ENCODE results near the gene TUSC1. TPM values are rescaled to one million over a fixed set of nuclear protein-coding genes. Genes with fewer than 3 reads are reported as not detected.
A peak's percentile ranks its signal among the peaks of the same experiment; 100 is the strongest.

The TUSC1 gene
- total RNA-seq (1 to 10 TPM; 5.4 to 8.3 (median 5.9) TPM), polyA plus RNA-seq (10 to 100 TPM in 1 of 3 donors, 1 to 10 TPM in 2; 7.0 to 12.4 (median 7.1) TPM)
- long read RNA-seq, donor 1, transcript TUSC1-201 (1 exons, 2,052 nt) = major isoform, 12 of 12 reads
- long read RNA-seq, donor 1, partial matches to known transcripts = 0 of 12 reads
- long read RNA-seq, donor 1, other reads (novel, unspliced or antisense) = 0 of 12 reads
- long read RNA-seq, donor 2, transcript TUSC1-201 (1 exons, 2,052 nt) = major isoform, 29 of 29 reads
- long read RNA-seq, donor 2, partial matches to known transcripts = 0 of 29 reads
- long read RNA-seq, donor 2, other reads (novel, unspliced or antisense) = 0 of 29 reads

DNA sequence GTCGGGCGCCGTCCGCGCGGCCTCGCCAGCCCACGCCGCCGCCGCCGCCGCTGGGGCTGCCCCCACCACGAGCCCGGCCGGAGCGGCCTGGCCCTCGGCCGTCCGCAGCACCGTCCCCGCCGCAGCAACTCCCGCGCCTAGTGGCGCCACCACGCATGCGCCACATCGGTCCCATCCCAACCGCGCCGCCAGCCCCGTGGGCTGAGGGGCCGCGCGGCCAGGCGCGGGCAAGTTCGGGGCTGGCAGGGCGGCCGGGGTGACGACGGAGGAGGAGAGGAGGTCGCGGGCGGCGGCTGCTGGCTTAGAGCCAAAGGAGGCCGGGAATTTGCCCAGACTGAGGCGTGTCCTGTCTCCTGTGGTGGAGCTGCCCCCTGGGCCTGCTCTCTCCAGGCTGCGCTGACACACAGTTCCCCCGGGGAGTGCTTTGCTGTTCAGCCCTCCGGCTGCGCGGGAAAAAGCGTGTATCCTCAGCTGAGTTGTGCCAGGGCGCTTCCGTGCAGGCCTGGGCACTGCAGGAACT, at the start of gene TUSC1:
TUSC1 (minus strand) TSS at position 298 of the 520 bp plus-strand sequence; CDS start at position 166, 132 bp downstream.
- TF ChIP-seq, protein P1, sequence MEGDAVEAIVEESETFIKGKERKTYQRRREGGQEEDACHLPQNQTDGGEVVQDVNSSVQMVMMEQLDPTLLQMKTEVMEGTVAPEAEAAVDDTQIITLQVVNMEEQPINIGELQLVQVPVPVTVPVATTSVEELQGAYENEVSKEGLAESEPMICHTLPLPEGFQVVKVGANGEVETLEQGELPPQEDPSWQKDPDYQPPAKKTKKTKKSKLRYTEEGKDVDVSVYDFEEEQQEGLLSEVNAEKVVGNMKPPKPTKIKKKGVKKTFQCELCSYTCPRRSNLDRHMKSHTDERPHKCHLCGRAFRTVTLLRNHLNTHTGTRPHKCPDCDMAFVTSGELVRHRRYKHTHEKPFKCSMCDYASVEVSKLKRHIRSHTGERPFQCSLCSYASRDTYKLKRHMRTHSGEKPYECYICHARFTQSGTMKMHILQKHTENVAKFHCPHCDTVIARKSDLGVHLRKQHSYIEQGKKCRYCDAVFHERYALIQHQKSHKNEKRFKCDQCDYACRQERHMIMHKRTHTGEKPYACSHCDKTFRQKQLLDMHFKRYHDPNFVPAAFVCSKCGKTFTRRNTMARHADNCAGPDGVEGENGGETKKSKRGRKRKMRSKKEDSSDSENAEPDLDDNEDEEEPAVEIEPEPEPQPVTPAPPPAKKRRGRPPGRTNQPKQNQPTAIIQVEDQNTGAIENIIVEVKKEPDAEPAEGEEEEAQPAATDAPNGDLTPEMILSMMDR (IDR thresholded peaks at IDR 0.05) = no peak
- no peaks in the 10 kb centered on the region for H3K9me3 ChIP-seq
- ATAC-seq = peak; percentile 82 to 85 (median 84)
- intact Hi-C loops (cut with DNase I) = no loop called here
- peak; percentile 88 to 90 for DNase-seq
- 0 to 1% (median 0%) methylated on average over 47 to 57 of the region's 57 CpGs for WGBS, 3 donors
- H3K27ac ChIP-seq = peak within 1 kb of the TSS; percentile 94
- H3K4me1 ChIP-seq = peaks cover 8% of the 10 kb centered on the region
- H3K4me3 ChIP-seq = peak within 1 kb of the TSS; percentile 95
- H3K36me3 ChIP-seq (ENCODE audit: insufficient read depth in 1 of 2, low read depth in 1 of 2) = no peaks in the 10 kb centered on the region
- no peaks in the 10 kb centered on the region for H3K27me3 ChIP-seq (ENCODE audit: insufficient read depth in 3 of 3, low read length in 2 of 3)

DNA sequence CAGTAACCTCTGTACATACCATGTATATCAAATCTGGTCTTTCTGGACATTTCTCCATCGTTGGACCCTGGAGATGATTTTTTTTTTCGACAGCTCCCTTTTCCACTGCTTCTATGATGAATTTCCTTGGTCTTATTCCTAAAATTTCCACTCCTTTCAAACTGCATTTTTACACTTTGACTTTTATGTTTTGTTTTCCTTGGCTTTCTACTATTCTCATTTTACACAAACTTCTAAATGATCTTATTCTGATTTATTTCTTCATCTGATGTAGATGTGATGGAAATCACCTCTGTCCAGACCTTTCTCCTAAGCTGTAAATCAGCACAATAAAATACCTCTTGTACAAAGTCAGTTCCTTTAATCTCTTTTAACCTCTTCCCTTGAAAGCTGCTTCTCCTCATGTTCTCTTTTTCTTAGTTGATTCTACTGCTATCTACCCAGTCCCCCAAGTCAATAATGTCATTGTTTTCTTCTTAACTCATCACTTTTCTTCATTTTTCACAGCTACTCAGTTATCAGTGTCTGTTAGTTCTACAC, 48.7 kb upstream of the TUSC1 start:
- H3K27ac ChIP-seq = no peak overlapping the region
- intact Hi-C loops (cut with DNase I) = loop anchor here in 1 of 2 donors (10.0 kb wide), 1 partner anchor 172 kb away; no protein-coding TSS in a partner anchor
- ATAC-seq (no peak), DNase-seq (no peak)
- WGBS, 3 donors = 25 to 30% (median 28%) methylated on average over 2 of the region's 2 CpGs
- no peaks in the 10 kb centered on the region for H3K9me3 ChIP-seq
- H3K36me3 ChIP-seq (ENCODE audit: insufficient read depth in 1 of 2, low read depth in 1 of 2) = no peaks in the 10 kb centered on the region
- H3K4me3 ChIP-seq = no peak overlapping the region
- H3K4me1 ChIP-seq = no peaks in the 10 kb centered on the region
- no peaks in the 10 kb centered on the region for H3K27me3 ChIP-seq (ENCODE audit: insufficient read depth in 3 of 3, low read length in 2 of 3)
- TF ChIP-seq, protein P1 (IDR thresholded peaks at IDR 0.05) = no peak

DNA sequence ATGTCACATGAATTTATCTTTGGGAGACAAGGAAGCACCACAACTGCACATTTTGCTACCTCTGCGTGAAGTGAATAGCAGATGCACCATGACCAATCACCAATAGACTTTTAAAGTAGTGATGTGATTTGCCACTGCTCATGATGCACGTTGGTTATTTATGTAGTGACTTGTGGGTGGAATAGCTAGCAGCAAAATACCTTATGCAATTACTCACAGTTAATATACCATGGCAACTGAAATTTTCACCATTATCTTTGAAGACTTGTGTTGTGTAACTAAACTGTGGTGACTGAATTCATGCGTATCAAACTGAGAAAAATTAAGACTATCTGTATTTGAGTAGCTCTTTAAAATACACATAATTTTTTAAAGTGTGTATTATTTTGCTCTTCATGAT, 46.2 kb upstream of the TUSC1 start:
- ATAC-seq (no peak), DNase-seq (no peak)
- intact Hi-C loops (cut with DNase I) = loop anchor here in 1 of 2 donors (10.0 kb wide), 1 partner anchor 170 kb away; no protein-coding TSS in a partner anchor
- 49 to 57% (median 53%) methylated on average over 3 of the region's 3 CpGs for WGBS, 3 donors
- Histone ChIP-seq H3K4me1 (no peaks in the 10 kb centered on the region), H3K4me3 (no peak overlapping the region), H3K9me3 (no peaks in the 10 kb centered on the region), H3K27ac (no peak overlapping the region), H3K36me3 (ENCODE audit: insufficient read depth in 1 of 2, low read depth in 1 of 2) (no peaks in the 10 kb centered on the region), H3K27me3 (ENCODE audit: insufficient read depth in 3 of 3, low read length in 2 of 3) (no peaks in the 10 kb centered on the region)
- TF ChIP-seq, protein P1 (IDR thresholded peaks at IDR 0.05) = no peak

- ATAC-seq = no peak
- 35 to 45% (median 38%) methylated on average over 6 of the region's 6 CpGs for WGBS, 3 donors
- no peaks in the 10 kb centered on the region for H3K4me1 ChIP-seq
- H3K27me3 ChIP-seq (ENCODE audit: insufficient read depth in 3 of 3, low read length in 2 of 3) = no peaks in the 10 kb centered on the region
- no peak overlapping the region for H3K4me3 ChIP-seq
- H3K9me3 ChIP-seq = no peaks in the 10 kb centered on the region
- intact Hi-C loops (cut with DNase I) = loop anchor here in 1 of 2 donors (10.0 kb wide), 1 partner anchor 222 kb away; no protein-coding TSS in a partner anchor
- DNase-seq = no peak
- H3K36me3 ChIP-seq (ENCODE audit: insufficient read depth in 1 of 2, low read depth in 1 of 2) = no peaks in the 10 kb centered on the region
- TF ChIP-seq, protein P1 (IDR thresholded peaks at IDR 0.05) = peak; percentile 23
- H3K27ac ChIP-seq = no peak overlapping the region
Measured at GRCh38 chr9:25716220-25716872, 38.1 kb upstream of the TUSC1 start.

All from psoas muscle (tissue), 8 donors.